GM23338 (cell line): ENCODE measurements around the gene TDRD1. TPM values are rescaled to one million over a fixed set of nuclear protein-coding genes. Genes with fewer than 3 reads are reported as not detected.

ENCODE experiments used
- ATAC-seq: fragments of 200-7000 bp; cut with Tn5 transposase; 3 replicates; pipeline ENCODE4 v1.9.1; 2020
- DNase-seq: peaks from one replicate; pipeline ENCODE4 v3.0.0-alpha.2; 2015; ENCODE audit warnings: low spot score
- H2AFZ ChIP-seq: fragments of 200-600 bp; sonication (generic); 2 replicates; pipeline ENCODE4 v1.8.0; 2016; ENCODE audit warnings: antibody characterized with exemption, mild to moderate bottlenecking, moderate library complexity
- H3F3A ChIP-seq: fragments of 200-600 bp; sonication (generic); replicated peaks from 2 replicates; pipeline ENCODE4 v1.8.0; 2017; ENCODE audit warnings: antibody characterized with exemption, mixed run types, low read depth
- H3K27ac ChIP-seq: fragments of 200-600 bp; sonication (generic); 2 replicates; pipeline ENCODE4 v1.6.1; 2016; ENCODE audit warnings: low read depth
- H3K27me3 ChIP-seq: fragments of 200-600 bp; sonication (generic); 2 replicates; pipeline ENCODE4 v1.8.0; 2016; ENCODE audit warnings: mild to moderate bottlenecking, mixed run types, moderate library complexity; ENCODE audit not compliant: insufficient read depth
- H3K36me3 ChIP-seq: fragments of 200-600 bp; sonication (generic); 2 replicates; pipeline ENCODE4 v1.8.0; 2016; ENCODE audit warnings: mild to moderate bottlenecking; ENCODE audit not compliant: insufficient read depth
- H3K4me1 ChIP-seq: fragments of 200-600 bp; sonication (generic); 2 replicates; pipeline ENCODE4 v1.8.0; 2016; ENCODE audit warnings: mild to moderate bottlenecking, moderate library complexity; ENCODE audit not compliant: insufficient read depth
- H3K4me2 ChIP-seq: fragments of 200-600 bp; sonication (generic); 2 replicates; pipeline ENCODE4 v1.7.1; 2017; ENCODE audit warnings: mixed run types
- H3K4me3 ChIP-seq: fragments of 200-600 bp; sonication (generic); 2 replicates; pipeline ENCODE4 v1.6.1; 2016; ENCODE audit warnings: mixed run types
- H3K79me2 ChIP-seq: fragments of 200-600 bp; sonication (generic); replicated peaks from 2 replicates; pipeline ENCODE4 v1.8.0; 2017; ENCODE audit warnings: mild to moderate bottlenecking; ENCODE audit not compliant: insufficient read depth
- H3K9me2 ChIP-seq: fragments of 200-600 bp; sonication (generic); 2 replicates; pipeline ENCODE4 v1.8.0; 2017; ENCODE audit not compliant: insufficient read depth
- H4K20me1 ChIP-seq: fragments of 200-600 bp; sonication (generic); replicated peaks from 2 replicates; pipeline ENCODE4 v1.8.0; 2017; ENCODE audit warnings: mild to moderate bottlenecking; ENCODE audit not compliant: insufficient read depth
- H3K27ac Mint-ChIP-seq: 2 replicates; pipeline ENCODE4 v1.8.0; 2020; ENCODE audit warnings: inconsistent platforms, mild to moderate bottlenecking, moderate library complexity, mixed read lengths
- H3K27me3 Mint-ChIP-seq: 3 replicates; pipeline ENCODE4 v1.8.0; 2022; ENCODE audit warnings: low read depth, mild to moderate bottlenecking, moderate library complexity, mixed read lengths, inconsistent platforms; ENCODE audit not compliant: insufficient read depth, poor library complexity
- H3K36me3 Mint-ChIP-seq: 3 replicates; pipeline ENCODE4 v1.8.0; 2021; ENCODE audit warnings: low read depth, mild to moderate bottlenecking, inconsistent platforms, moderate library complexity, mixed read lengths
- H3K4me1 Mint-ChIP-seq: 3 replicates; pipeline ENCODE4 v1.8.0; 2020; ENCODE audit warnings: mild to moderate bottlenecking, inconsistent platforms, mixed read lengths
- H3K4me3 Mint-ChIP-seq: 3 replicates; pipeline ENCODE4 v1.8.0; 2021; ENCODE audit warnings: moderate library complexity, mild to moderate bottlenecking, inconsistent platforms, mixed read lengths
- H3K9me3 Mint-ChIP-seq: 3 replicates; pipeline ENCODE4 v1.8.0; 2020; ENCODE audit warnings: moderate library complexity, mild to moderate bottlenecking, inconsistent platforms, mixed read lengths
- CREB1 ChIP-seq: fragments of 250-450 bp; sonication (Bioruptor Pico); IDR thresholded peaks from 2 replicates; pipeline ENCODE4 v1.5.0; 2020; ENCODE audit warnings: low read depth, mild to moderate bottlenecking, moderate library complexity
- EZH2 ChIP-seq: fragments of 200-600 bp; sonication (generic); IDR thresholded peaks from one replicate; pipeline ENCODE4 v1.8.0; 2017; ENCODE audit warnings: antibody characterized with exemption, mild to moderate bottlenecking, low read depth; ENCODE audit not compliant: unreplicated experiment
- JUNB ChIP-seq: IDR thresholded peaks from one replicate; pipeline ENCODE4 v1.6.1; 2016; ENCODE audit warnings: antibody characterized with exemption; ENCODE audit not compliant: unreplicated experiment
- STAT1 ChIP-seq: IDR thresholded peaks from one replicate; pipeline ENCODE4 v1.6.1; 2016; ENCODE audit warnings: antibody characterized with exemption; ENCODE audit not compliant: unreplicated experiment
- ZNF331 ChIP-seq: fragments of 250-450 bp; sonication (Bioruptor Pico); IDR thresholded peaks from 2 replicates; pipeline ENCODE4 v1.5.0; 2020; ENCODE audit warnings: low read depth, mild to moderate bottlenecking, moderate library complexity
- polyA plus RNA-seq: library from polyadenylated mRNA; unstranded; fragments of >200 nt; fragmentation: Nextera tagmentation; extraction: Ambion mirVana; gene quantifications from 2 replicates; pipeline ENCODE4 v1.2.1, GENCODE V29; 2016
- total RNA-seq: library from RNA; depleted of rRNA; stranded (reverse); fragments of >200 nt; shearing (Covaris generic); gene quantifications from 2 replicates; pipeline ENCODE4 v1.2.3, GENCODE V29; 2014
- TF ChIP-seq, protein P1 (sequence below): IDR thresholded peaks from one replicate; pipeline ENCODE4 v1.6.1; 2018; ENCODE audit warnings: antibody characterized with exemption; ENCODE audit not compliant: unreplicated experiment
- TF ChIP-seq, protein P2 (sequence below): IDR thresholded peaks from 2 replicates; pipeline ENCODE4 v1.6.1; 2016; ENCODE audit warnings: antibody characterized with exemption
- TF ChIP-seq, protein P3 (sequence below), 2 experiments: fragments of 200-600 bp in 1 of 2; sonication (generic) in 1 of 2; conservative IDR thresholded peaks; 2 replicates each; pipeline versions ENCODE4 v1.5.1 to v1.6.1; 2016 to 2017; ENCODE audit warnings: antibody characterized with exemption in 2 of 2, low read depth in 2 of 2, mild to moderate bottlenecking in 2 of 2, moderate library complexity in 1 of 2

TDRD1 gene
- total and polyA plus RNA-seq, 2 experiments from 2014 or later, result 0.52 to 1.5 TPM

DNA sequence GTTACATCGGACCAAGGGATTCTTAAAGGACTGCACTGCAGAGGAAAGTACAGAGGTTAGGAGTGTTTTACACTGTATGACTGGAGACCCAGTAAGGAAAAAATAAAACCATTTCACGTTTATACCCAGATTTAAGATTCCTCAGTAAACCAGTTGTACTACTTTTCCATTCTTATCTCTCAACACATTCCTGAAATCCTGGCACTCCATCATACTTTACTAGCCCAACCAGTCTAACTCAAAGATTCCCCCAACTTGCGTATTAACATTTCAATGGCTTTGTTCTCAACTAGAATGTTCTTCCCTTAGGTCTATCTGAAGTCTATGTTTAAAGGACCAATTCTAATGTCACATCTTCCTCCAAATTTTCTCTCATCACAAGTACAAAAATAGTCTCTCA lies 13.1 kb upstream of the TDRD1 start (continued):
- no peak for TF ChIP-seq ZNF331 (CRISPR knock-in tag)
- TF ChIP-seq JUNB, result no peak
- no peak for TF ChIP-seq STAT1
- TF ChIP-seq, protein P1, sequence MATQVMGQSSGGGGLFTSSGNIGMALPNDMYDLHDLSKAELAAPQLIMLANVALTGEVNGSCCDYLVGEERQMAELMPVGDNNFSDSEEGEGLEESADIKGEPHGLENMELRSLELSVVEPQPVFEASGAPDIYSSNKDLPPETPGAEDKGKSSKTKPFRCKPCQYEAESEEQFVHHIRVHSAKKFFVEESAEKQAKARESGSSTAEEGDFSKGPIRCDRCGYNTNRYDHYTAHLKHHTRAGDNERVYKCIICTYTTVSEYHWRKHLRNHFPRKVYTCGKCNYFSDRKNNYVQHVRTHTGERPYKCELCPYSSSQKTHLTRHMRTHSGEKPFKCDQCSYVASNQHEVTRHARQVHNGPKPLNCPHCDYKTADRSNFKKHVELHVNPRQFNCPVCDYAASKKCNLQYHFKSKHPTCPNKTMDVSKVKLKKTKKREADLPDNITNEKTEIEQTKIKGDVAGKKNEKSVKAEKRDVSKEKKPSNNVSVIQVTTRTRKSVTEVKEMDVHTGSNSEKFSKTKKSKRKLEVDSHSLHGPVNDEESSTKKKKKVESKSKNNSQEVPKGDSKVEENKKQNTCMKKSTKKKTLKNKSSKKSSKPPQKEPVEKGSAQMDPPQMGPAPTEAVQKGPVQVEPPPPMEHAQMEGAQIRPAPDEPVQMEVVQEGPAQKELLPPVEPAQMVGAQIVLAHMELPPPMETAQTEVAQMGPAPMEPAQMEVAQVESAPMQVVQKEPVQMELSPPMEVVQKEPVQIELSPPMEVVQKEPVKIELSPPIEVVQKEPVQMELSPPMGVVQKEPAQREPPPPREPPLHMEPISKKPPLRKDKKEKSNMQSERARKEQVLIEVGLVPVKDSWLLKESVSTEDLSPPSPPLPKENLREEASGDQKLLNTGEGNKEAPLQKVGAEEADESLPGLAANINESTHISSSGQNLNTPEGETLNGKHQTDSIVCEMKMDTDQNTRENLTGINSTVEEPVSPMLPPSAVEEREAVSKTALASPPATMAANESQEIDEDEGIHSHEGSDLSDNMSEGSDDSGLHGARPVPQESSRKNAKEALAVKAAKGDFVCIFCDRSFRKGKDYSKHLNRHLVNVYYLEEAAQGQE, result no peak
- TF ChIP-seq, protein P2, sequence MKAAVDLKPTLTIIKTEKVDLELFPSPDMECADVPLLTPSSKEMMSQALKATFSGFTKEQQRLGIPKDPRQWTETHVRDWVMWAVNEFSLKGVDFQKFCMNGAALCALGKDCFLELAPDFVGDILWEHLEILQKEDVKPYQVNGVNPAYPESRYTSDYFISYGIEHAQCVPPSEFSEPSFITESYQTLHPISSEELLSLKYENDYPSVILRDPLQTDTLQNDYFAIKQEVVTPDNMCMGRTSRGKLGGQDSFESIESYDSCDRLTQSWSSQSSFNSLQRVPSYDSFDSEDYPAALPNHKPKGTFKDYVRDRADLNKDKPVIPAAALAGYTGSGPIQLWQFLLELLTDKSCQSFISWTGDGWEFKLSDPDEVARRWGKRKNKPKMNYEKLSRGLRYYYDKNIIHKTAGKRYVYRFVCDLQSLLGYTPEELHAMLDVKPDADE, result no peak

DNA sequence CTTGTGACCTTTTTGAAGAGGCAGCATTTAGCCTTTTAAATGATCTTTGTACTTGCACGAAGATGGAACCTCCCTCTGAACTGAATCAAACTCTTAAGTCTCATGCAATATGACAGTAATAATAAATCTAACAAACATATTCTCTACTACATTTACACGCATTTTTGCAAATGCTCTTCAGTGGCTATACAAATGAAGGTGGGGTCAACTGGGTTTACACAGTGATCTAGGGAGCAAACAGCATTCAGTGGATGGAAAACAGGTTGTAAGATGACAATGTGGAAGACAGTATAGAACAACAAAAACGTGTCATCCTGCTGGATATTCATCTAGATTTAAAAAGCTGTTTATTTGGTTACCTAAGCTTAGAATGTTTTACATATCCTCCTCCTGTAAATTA lies 12.7 kb upstream of the TDRD1 start:
- no peak for ATAC-seq
- peak overlapping the region; percentile 3 for H3K27ac ChIP-seq
- H3K27me3 ChIP-seq, result no peaks in the 10 kb centered on the region
- H3F3A ChIP-seq, result no peaks in the 10 kb centered on the region
- peaks cover 26% of the 10 kb centered on the region for H3K4me1 ChIP-seq
- H3K4me3 ChIP-seq, result 0 out of 2 replicates have a peak overlapping the region, but pooled peaks have one; percentile 0
- H3K9me2 ChIP-seq, result no peaks in the 10 kb centered on the region
- H3K9me3 Mint-ChIP-seq, result peaks cover 19% of the 10 kb centered on the region
- peak overlapping the region; percentile 50 for H3K4me2 ChIP-seq
- H3K79me2 ChIP-seq, result peaks cover 90% of the 10 kb centered on the region
- H3K27ac Mint-ChIP-seq, result peak overlapping the region; percentile 62
- peaks cover 34% of the 10 kb centered on the region for H3K4me1 Mint-ChIP-seq
- peaks cover 3% of the 10 kb centered on the region for H3K27me3 Mint-ChIP-seq
- TF ChIP-seq CREB1 (no peak), STAT1 (no peak)
- DNase-seq, result no peak
- H3K36me3 Mint-ChIP-seq, result peaks cover 35% of the 10 kb centered on the region
- H2AFZ ChIP-seq, result no peak overlapping the region
- H4K20me1 ChIP-seq, result no peaks in the 10 kb centered on the region
- H3K36me3 ChIP-seq, result no peaks in the 10 kb centered on the region
- H3K4me3 Mint-ChIP-seq, result peak overlapping the region; percentile 15

DNA sequence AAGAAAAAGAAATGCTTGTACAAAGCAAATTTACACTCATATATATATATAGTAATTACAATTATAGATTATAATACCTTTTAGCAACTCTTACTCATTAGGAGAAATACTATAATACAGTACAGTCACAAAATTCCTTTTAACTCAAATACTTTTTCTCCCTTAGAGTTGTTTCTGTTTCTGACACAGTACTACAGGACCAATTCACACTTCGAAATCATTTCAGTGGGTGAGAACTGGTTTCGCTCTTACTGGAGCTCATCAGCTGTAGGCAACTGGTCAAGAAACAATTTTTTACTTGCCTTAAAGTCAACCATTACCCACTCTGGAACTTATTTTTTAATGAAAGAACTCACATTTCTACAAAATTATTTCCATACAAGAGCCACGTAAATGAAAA lies 11.2 kb upstream of the TDRD1 start:
- Mint-ChIP-seq H3K9me3 (peaks cover 19% of the 10 kb centered on the region), H3K4me3 (no peak overlapping the region), H3K4me1 (peaks cover 43% of the 10 kb centered on the region), H3K27me3 (peaks cover 3% of the 10 kb centered on the region), H3K36me3 (peaks cover 30% of the 10 kb centered on the region), H3K27ac (no peak overlapping the region)
- TF ChIP-seq JUNB (no peak), ZNF331 (CRISPR knock-in tag) (no peak), CREB1 (no peak), EZH2 (no peak)
- TF ChIP-seq, protein P2, result no peak
- TF ChIP-seq, protein P3, sequence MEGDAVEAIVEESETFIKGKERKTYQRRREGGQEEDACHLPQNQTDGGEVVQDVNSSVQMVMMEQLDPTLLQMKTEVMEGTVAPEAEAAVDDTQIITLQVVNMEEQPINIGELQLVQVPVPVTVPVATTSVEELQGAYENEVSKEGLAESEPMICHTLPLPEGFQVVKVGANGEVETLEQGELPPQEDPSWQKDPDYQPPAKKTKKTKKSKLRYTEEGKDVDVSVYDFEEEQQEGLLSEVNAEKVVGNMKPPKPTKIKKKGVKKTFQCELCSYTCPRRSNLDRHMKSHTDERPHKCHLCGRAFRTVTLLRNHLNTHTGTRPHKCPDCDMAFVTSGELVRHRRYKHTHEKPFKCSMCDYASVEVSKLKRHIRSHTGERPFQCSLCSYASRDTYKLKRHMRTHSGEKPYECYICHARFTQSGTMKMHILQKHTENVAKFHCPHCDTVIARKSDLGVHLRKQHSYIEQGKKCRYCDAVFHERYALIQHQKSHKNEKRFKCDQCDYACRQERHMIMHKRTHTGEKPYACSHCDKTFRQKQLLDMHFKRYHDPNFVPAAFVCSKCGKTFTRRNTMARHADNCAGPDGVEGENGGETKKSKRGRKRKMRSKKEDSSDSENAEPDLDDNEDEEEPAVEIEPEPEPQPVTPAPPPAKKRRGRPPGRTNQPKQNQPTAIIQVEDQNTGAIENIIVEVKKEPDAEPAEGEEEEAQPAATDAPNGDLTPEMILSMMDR (conservative IDR thresholded peaks at IDR 0.05; ENCODE audit: low read depth in 2 of 2), result no peak
- TF ChIP-seq, protein P1, result no peak
- Histone ChIP-seq H3K36me3 (no peaks in the 10 kb centered on the region), H3K9me2 (no peaks in the 10 kb centered on the region), H3F3A (no peaks in the 10 kb centered on the region), H3K4me1 (peaks cover 35% of the 10 kb centered on the region), H4K20me1 (no peaks in the 10 kb centered on the region), H2AFZ (no peak overlapping the region), H3K4me3 (no peak overlapping the region), H3K79me2 (peaks cover 90% of the 10 kb centered on the region), H3K27ac (no peak overlapping the region), H3K27me3 (no peaks in the 10 kb centered on the region), H3K4me2 (no peak overlapping the region)
- DNase-seq (no peak), ATAC-seq (no peak)
